ENCODE measurements around the gene AMT.

AMT gene

DNA sequence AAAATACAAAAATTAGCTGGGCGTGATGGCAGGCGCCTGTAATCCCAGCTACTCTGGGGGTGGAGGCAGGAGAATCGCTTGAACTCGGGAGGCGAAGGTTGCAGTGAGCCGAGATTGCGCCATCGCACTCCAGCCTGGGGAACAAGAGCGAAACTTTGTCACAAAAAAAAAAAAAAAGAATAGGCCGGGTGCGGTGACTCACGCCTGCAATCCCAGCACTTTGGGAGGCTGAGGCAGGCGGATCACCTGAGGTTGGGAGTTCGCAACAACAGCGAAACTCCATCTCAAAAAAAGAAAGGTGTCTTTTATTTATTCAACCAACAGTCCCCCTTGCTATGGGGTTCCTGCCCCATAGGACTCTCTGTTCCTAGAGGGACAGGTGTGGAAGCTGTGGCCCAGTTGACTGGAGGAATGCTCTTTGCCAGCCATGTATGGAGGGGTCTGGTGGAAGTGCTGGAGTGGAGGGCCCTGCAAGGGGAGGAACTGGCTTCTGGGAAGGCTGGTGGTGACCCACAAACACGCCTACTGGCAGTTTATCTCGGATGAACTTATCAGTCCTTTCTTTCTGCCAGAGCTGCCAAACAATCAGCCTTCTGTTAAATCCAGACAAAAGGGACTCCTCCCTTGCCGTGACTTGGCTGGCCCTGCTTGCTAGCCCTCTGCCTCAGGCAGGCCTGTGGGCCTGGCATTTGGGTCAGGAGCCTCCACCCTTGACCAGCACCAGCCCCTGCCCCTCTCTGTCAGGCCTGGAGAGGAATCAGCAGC, 43.2 kb upstream of the AMT start:
- TF ChIP-seq, protein P1, sequence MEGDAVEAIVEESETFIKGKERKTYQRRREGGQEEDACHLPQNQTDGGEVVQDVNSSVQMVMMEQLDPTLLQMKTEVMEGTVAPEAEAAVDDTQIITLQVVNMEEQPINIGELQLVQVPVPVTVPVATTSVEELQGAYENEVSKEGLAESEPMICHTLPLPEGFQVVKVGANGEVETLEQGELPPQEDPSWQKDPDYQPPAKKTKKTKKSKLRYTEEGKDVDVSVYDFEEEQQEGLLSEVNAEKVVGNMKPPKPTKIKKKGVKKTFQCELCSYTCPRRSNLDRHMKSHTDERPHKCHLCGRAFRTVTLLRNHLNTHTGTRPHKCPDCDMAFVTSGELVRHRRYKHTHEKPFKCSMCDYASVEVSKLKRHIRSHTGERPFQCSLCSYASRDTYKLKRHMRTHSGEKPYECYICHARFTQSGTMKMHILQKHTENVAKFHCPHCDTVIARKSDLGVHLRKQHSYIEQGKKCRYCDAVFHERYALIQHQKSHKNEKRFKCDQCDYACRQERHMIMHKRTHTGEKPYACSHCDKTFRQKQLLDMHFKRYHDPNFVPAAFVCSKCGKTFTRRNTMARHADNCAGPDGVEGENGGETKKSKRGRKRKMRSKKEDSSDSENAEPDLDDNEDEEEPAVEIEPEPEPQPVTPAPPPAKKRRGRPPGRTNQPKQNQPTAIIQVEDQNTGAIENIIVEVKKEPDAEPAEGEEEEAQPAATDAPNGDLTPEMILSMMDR (IDR thresholded peaks at IDR 0.05; ENCODE audit: low read depth, low read length), result no peak
- H3K27ac ChIP-seq, result no peak overlapping the region
- DNase-seq, result no peak

DNA sequence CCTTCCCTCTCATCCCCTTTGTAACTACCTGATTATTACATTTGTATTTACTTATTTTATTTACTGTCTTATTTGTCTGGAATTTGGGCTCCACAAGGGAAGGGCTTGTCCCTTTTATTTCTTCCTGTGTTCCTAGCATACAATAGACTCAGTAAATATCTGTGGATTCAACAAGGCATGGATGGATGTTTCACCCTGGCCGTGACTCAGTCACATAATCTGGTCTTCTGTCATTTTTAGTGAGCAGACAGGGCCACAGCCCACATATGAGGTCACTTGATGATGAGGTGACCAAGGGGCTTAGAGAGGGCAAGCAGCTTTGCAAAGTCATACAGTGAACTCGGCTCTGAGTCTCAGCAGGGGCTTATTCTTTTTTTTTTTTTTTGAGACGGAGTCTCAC, 39.9 kb upstream of the AMT start:
- TF ChIP-seq, protein P1 (IDR thresholded peaks at IDR 0.05; ENCODE audit: low read depth, low read length), result no peak
- no peak overlapping the region for H3K4me3 ChIP-seq (ENCODE audit: low read depth, low read length)
- H3K36me3 ChIP-seq, result no peaks in the 10 kb centered on the region
- peak; percentile 73 for DNase-seq
- H3K27ac ChIP-seq, result peak overlapping the region; percentile 81
- H3K27me3 ChIP-seq (ENCODE audit: insufficient read depth, low read depth, severe bottlenecking), result no peaks in the 10 kb centered on the region
- no peaks in the 10 kb centered on the region for H3K9me3 ChIP-seq (ENCODE audit: severe bottlenecking)

More for the DNA sequence above, 43.2 kb upstream of the AMT start:
- no peaks in the 10 kb centered on the region for H3K9me3 ChIP-seq (ENCODE audit: severe bottlenecking)
- H3K36me3 ChIP-seq, result no peaks in the 10 kb centered on the region; the same call in 1 of the 2 replicates
- H3K27me3 ChIP-seq (ENCODE audit: insufficient read depth, low read depth, severe bottlenecking), result no peaks in the 10 kb centered on the region
- H3K4me3 ChIP-seq (ENCODE audit: low read depth, low read length), result no peak overlapping the region

DNA sequence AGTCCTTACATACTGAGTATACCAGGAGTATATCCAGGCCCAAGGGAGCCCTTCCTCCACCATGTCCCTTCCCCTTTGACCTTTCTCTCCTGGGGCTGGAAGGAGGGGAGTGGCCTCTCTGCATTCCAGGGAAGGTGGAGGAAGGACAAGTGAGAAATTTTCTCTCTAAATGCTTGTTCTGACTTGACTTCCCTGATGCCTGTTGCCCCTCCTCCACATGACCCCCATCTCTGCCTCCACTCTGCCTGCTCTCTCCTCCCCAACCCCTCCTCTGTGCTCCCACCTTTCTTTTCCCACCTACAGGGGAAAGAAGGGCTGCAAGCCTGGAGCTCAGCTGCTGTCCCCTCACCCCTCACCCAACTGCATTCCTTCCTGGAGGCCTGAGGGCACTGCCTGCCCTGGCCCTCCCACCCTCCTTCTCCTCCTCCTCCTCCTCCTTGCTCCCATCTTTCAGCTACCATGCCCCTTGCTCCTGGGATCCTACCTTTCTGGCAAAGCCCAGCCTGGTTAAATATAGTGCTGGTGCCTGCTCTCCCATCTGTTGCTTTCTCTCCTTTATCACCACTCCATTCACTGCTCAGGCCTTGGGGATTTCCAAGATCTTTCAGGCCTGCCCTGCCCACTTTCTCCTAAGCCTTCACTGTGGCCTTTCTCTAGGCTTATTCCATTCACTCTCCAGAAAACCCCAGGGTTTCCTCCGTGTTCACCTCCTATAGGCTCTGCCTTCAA, 39.3 kb upstream of the AMT start:
- H3K27ac ChIP-seq, result peak overlapping the region; percentile 81
- H3K36me3 ChIP-seq, result no peaks in the 10 kb centered on the region
- H3K9me3 ChIP-seq (ENCODE audit: severe bottlenecking), result no peaks in the 10 kb centered on the region
- TF ChIP-seq, protein P1 (IDR thresholded peaks at IDR 0.05; ENCODE audit: low read depth, low read length), result no peak
- H3K4me3 ChIP-seq (ENCODE audit: low read depth, low read length), result no peak overlapping the region
- no peaks in the 10 kb centered on the region for H3K27me3 ChIP-seq (ENCODE audit: insufficient read depth, low read depth, severe bottlenecking)
- DNase-seq, result peak; percentile 71

DNA sequence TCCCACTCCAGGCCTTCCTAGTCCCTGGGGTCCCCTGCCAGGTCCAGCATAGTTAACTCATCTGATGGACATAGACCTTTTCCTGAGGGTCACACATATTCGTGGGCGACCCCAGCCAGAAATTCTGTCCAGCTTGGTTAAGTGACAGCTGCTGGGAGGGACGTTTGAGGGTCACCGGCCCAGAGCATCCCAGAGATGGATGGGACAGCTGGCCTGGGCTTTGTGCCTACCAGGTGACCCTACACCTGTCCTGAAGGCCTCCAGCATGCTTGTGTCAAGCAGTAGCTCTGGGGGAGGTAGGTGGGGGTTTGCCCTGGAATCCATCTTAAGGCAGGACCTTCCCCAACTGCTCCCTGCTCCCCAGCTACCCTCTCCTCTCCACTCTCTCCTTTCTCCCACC, 38.7 kb upstream of the AMT start:
- DNase-seq, result no peak
- Histone ChIP-seq H3K27ac (peak overlapping the region; percentile 81; the same call in 1 of the 2 replicates), H3K36me3 (no peaks in the 10 kb centered on the region), H3K4me3 (ENCODE audit: low read depth, low read length) (no peak overlapping the region), H3K27me3 (ENCODE audit: insufficient read depth, low read depth, severe bottlenecking) (no peaks in the 10 kb centered on the region), H3K9me3 (ENCODE audit: severe bottlenecking) (no peaks in the 10 kb centered on the region)
- TF ChIP-seq, protein P1 (IDR thresholded peaks at IDR 0.05; ENCODE audit: low read depth, low read length), result no peak

DNA sequence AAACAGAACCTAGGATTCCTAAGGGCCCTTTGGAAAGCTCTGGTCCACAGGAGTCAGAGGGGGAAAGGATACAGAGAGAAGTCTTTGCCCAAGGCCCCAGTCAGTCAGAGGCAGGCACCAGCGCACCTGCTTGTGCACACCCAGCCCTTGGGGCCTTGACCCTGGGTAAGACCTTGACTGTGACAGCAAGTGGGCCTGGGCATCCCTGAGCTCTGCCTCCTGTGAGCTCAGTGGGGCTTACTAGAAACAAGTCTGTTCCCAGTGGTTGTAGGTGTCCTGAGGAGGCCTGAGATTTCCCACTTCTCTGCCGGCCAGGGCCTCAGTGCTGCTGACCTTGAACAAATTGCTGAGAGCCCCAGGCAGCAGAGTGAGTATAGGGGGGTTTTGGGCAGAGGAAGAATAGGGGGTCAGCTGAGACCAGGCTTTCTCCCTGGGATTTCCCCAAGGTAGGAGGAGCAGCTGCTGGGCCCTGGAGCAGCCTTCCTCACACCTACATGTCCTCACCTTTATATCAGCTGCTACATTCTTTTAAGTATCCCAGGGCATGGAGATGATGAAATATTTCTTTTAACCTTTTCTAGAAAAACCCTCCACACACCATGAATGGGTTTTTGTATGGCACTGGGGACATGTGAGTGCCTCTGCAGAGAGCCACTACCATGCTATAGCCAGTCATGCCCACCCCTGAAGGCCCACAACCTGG, 38.1 kb upstream of the AMT start:
- Histone ChIP-seq H3K27ac (no peak overlapping the region), H3K9me3 (ENCODE audit: severe bottlenecking) (no peaks in the 10 kb centered on the region), H3K27me3 (ENCODE audit: insufficient read depth, low read depth, severe bottlenecking) (no peaks in the 10 kb centered on the region), H3K4me3 (ENCODE audit: low read depth, low read length) (no peak overlapping the region), H3K36me3 (no peaks in the 10 kb centered on the region)
- TF ChIP-seq, protein P1 (IDR thresholded peaks at IDR 0.05; ENCODE audit: low read depth, low read length), result no peak
- DNase-seq, result no peak

All from WERI-Rb-1 (cell line).